HG03442 (cell line): Measurements from ENCODE around the gene RPS15A.

Source experiments
- ATAC-seq: cut with Tn5 transposase; IDR thresholded peaks from one replicate; pipeline ENCODE4 v1.9.1; 2021; ENCODE audit warnings: mild to moderate bottlenecking, moderate library complexity; ENCODE audit not compliant: unreplicated experiment

RPS15A gene

DNA sequence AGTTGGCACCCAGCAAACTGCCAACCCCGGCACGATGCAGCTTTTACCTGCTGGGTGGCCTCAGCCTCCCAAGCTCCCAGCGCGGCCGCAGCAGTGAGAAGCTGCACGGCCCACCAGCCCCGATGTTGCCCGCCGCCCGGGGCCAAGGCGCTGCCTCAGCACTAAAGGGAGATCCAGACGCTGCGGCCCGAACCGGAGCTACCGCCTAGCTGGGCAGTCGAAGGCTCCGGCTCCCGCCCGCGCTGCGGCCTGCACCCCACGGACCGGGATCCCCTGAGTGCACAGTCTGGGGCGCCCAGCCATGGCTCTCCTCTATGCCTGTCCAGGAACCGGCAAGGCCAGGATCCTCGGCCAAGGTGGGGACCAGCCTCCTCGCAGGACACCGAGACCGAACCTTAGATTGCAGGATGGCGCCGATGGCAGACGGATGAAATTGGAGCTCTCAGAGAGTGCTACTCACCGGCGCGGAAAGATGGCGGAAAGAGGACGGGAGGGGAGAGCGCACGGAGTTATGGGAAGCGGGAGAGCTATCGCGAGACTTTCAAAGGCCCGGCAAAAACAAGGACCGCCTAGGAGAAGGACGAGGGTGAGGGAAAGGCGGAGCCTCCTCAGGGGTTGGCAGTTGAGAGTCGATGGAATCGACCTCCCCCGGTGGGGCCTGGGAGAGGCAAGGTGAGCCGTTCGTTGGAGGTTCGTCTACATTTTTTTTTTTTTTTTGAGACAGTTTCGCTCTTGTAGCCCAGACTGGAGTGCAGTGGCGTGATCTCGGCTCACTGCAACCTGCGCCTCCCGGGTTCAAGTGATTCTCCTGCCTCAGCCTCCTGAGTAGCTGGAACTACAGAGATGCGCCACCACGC lies at the start of gene RPS15A:
TSS of gene RPS15A (minus strand) at position 485 of the 857 bp plus-strand sequence. CDS start 1,221 bp downstream, outside the sequence.
- ATAC-seq: peak; percentile 86

DNA sequence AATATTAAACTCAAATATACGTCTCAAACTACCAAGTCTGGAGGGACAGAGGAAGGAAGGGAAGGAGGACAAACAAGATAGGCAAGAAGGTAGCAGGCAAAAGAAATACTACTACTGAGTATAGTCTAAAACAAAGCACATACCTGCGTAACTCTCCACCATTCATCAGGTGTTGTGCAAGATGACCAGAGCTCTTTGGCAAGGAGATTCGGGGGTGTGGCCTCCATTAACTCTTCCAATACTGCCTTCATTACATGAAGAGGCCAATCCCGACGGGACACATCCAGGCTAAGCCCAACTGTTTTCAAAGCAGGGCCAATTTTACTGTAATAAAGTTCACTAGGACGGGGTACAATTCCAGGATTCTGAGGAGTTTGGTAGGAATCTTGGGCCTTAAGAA lies 49.4 kb upstream of the RPS15A start:
- no peak for ATAC-seq

DNA sequence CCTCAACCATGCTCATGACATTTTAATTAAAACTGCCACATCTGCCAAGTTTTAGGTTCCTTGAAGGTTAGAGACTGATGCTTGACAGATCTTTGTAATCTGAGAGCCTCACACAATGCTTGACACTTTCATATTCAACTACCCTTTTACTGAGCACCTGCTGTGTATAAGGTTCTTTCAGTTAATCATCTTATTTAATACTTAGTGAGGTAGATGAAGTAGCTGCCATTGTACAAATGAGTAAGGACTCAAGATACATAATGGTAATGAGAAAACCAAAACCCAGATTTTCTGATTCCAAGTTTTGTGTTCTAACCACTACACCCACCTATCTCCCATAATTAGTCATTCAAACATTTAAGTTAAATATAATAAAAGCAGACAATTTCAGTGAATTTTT lies 46.6 kb upstream of the RPS15A start:
- no peak for ATAC-seq

DNA sequence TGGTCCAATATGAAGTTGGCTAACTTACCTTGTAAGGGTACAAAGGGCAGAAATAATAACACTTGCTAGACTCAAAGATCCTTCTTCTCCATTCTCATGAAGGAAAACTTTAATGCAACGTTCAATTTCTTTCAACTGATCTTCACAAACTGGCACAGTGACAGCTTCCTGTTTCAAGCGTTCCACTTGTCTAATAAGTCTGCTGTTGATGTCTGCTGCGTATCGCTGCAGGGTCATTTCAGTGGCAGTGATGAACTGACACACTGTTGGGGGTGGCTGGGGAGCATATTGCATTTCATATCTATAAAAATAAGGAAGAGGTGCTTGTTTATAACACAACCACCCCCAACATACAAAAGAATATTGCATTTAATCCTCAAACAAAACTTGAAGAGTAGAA lies 44.7 kb upstream of the RPS15A start:
- no peak for ATAC-seq

DNA sequence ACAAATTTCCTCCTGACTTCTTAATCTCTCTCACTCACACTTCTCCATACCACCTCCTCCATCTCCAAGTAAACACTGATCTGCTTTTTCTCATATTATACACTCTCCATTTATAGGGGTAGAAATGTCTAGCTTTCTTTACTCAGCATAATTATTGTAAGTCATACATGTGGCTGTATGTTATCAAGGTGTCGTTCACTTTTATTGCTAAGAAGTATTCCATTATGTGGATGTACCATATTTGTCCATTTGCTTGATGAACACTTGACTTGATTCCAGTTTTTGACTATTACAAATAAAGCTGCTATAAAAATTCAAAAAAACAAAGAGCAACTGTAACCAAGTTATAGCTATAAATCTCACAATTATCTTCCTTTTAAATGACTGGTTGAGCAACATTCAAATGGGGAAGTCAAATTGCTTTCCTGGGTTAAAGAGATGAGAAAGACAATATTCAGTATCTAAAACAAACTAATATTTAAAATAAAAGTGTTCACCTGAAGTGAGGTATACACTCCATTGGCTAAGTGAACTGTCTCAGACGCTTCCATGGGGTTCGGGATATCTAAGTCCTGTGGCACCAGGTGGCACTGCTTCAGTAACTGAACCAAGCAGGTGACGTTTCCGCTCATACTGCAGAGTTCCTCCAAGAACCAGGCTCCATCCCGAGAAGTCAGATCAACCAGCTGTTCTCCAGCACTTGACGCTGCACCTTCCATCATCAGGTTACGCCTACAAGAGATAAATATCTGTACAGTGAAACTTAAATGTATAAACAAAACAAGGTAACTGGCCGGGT lies 43.8 kb upstream of the RPS15A start:
- no peak for ATAC-seq

DNA sequence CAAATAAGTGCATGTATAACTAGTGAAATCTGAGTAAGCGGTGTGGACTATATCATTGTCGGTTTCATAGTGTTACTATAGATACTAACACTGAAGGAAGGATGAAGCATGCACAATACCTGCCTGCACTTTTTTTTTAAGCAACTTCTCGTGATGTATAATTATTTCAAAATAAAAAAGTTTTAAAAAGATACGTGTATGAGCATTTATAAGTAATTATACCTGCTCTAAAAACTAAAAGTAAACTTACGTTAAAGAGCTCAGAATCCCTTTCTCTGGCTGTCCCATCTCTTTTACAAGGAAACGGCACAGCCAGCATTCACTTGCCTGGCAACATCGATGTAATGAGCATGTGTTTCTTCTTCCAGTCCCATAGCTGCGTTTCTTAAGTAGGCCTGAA lies 42.5 kb upstream of the RPS15A start:
- no peak for ATAC-seq

- ATAC-seq: no peak
Observed at GRCh38 chr16:18832006-18832405, 41.9 kb upstream of the RPS15A start.

DNA sequence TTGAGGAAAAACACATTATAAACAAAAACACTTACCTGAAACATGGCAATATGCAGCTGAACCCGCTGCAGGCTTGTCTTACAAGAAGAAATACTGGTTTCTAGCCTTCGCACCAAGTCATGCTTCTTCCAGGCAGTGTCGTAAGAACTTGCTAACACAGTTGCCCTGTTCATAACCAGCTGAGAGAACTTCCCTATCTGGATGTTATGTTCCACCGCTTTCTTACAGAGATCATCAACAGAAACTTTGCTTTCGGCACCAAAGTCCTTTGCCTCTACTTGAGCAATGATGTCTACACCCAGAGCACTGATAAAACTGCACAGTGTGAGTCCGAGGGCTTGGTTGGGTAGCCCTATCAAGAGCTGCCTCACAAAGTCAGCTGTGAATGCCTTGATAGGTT lies 39.1 kb upstream of the RPS15A start:
- no peak for ATAC-seq

GRCh38 chr16:18827890-18828289 lies 37.8 kb upstream of the RPS15A start:
- ATAC-seq: no peak

DNA sequence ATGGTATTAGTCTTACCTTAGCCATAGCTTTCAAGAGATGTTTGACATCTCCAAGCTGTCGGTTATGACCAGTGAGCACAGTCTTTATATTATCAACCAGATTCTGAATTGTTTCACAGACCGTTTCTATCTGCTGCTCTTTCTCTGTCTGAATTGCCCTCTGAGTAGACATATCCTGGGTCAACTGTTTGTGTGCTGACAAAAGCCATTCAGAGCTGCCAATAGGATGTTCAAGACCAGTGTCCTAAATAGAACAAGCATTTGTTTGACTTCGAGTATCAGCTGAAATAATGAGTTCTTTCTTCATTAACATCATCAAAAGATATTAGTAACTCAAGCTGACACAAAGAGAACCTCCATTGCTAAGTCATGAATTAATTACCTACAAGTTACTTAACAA lies 26.2 kb upstream of the RPS15A start:
- no peak for ATAC-seq

DNA sequence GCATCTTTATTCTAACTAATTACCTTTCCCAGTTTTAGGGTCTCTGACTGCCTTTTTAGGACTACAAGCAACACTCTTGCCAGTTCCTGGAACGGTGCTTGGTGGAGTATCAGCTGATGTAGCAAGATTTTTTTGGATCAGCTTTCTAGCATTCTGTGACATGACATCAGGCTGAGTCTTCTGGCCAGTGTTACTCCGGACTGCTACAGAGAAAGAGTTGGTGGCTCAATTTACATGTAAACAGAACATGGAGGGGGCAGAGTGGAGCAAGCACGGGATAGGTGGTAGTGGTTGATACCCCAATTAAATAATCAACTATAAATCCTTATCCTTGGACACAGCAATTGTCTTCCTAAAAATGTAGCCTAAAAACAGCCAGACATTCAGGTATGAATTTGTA lies 21.8 kb upstream of the RPS15A start:
- no peak for ATAC-seq

- ATAC-seq: no peak
Observed at GRCh38 chr16:18809165-18809564, 19.0 kb upstream of the RPS15A start.

DNA sequence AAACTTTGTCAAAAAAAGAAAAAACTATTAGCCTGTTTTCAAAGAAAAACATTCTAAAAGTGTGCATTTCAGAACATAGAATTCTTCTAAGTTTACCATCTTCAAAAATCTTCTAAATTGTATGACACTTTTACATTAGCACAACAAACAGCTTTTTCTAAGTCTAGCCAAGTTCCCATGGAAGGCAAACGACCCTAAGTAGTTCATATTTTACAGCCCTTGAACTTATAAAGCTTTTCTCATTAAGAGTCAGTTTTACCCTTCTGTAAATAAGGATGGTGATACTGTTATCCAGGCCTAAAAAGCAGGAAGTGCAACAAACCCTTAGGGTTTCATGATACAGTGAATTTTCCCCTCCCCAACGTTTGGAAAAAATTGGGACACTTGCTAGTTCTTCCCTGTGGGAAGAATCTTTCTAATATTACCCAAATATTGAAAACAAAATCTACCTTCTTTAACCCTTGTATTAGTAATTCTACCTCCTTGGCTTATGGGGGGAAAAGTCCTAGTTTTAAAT lies 15.2 kb upstream of the RPS15A start:
- no peak for ATAC-seq

DNA sequence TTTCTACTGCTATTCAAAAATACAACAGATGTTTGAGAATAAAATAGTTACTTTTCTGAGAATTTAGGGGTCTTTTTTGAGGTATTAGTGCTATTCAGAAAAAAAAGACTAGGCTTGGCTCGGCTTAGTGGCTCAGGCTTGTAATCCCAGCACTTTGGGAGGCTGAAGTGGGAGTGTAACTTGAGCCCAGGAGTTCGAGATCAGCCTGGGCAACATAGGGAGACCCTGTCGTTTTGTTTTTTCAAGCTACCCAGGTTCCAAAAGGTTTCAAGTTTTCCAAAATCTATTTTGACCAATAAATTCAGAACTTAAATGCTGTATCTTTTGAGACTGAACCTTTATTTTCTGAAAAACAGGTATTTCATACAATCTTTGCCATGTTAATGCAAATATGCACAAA lies 14.4 kb upstream of the RPS15A start:
- ATAC-seq: no peak

DNA sequence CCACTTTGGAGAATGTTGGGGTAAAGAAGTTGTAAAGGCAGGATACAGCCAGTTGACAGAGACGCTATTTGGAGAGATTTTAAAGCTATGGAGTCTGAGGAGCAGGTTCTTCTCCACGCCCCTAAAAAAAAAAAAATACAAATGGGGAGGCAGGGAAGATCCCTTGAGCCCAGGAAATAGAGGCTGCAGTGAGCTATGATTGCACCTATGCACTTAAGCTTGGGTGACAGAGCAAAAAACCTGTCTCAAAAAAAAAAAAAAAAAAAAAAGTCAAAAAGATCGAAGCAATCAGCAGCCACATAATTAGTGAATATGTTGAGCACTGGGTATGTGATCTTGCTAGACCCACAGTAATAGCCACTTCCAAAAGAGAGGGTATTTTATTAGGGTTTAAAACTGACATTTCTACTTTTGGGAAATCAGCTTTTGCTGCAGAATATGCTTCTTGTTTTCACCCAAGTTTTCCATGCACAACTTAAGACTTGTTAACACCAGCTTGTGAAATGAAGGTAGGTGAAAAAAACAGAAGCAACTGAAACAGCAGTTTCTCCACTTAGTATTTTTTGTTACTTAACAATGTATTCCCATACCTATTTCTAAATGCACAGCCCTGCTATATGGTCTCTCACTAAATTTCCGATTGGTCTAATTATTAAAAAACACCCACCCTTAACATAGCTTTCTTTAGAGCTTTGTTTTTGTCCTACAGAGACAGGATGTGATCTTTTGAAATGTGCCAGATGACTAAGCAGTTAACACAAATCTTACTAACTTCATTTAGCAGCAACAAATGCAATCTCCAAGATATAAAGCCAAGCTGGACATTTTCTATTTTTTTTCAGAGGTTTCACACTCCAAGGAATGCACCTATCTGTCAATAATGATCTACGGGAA lies 13.7 kb upstream of the RPS15A start:
- no peak for ATAC-seq

DNA sequence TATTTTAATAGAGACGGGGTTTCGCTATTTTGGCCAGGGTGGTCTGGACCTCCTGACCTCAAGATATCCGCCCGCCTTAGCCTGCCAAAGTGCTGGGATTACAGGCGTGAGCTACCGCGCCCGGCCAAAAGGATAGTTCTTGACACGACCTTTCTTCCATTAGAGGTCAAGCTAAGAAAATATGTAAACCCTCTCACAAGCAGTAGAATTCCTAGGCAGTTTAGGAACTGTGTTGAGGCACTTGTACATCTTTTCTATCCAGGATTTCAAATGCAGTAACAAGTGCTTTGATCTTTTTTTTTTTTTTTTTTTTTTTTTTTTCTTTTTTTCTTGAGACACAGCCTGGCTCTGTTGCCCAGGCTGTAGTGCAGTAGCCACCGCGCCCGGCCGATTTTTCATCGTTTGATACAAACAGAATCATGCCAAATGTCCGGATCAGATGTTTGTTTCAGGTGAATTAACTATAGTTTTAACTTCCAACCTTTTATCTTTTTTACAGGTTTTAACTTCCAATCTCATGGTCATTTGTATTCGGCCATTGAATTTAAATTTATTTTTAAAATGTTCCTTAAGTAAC lies 12.7 kb upstream of the RPS15A start:
- no peak for ATAC-seq

- peak; percentile 95 for ATAC-seq
Observed at GRCh38 chr16:18801145-18801972, 11.2 kb upstream of the RPS15A start, which contains the start of gene ARL6IP1. ARL6IP1 (minus strand) TSS chr16:18801549; CDS start chr16:18801466, 83 bp downstream.

GRCh38 chr16:18800775-18801144 lies 10.6 kb upstream of the RPS15A start:
- ATAC-seq: no peak

DNA sequence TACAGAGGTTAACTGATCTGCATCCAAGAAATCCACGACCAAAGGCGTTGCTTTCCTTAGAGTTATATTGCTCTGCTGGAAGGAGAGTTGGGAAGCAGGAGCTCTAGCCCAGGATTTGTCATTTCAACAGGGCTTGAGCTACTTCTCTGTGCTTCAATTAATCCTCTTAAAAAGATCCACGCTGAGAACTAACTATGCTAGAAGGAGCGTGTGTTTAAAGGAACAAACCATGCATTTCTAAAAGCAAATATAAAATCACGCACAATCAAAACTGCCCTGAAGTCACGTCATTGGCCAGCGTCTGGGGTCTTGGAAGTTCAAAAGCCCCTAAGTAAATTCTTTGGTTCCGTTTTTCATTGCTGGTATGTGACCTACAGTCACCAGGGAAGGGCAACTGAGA lies 10.2 kb upstream of the RPS15A start:
- no peak for ATAC-seq

GRCh38 chr16:18799500-18799899 lies 9.4 kb upstream of the RPS15A start:
- ATAC-seq: no peak
